NT2/D1 (cell line): Measurements from ENCODE around the gene IL17REL.
A peak's percentile ranks its signal among the peaks of the same experiment; 100 is the strongest.

Experiments
- DNase-seq: peaks from one replicate; pipeline ENCODE4 v3.0.0-alpha.2; 2011; ENCODE audit warnings: low read depth, low spot score
- H3K27me3 ChIP-seq: 2 replicates; pipeline ENCODE4 v1.6.0; 2011; ENCODE audit warnings: mild to moderate bottlenecking; ENCODE audit not compliant: insufficient read length, insufficient read depth
- H3K36me3 ChIP-seq: 2 replicates; pipeline ENCODE4 v1.6.1; 2011; ENCODE audit warnings: mild to moderate bottlenecking, low read length, mixed read lengths; ENCODE audit not compliant: insufficient read depth, insufficient read length
- H3K4me1 ChIP-seq: 2 replicates; pipeline ENCODE4 v1.5.1; 2011; ENCODE audit not compliant: insufficient read depth, insufficient read length
- H3K4me3 ChIP-seq: 2 replicates; pipeline ENCODE4 v1.5.1; 2011; ENCODE audit warnings: low read depth; ENCODE audit not compliant: insufficient read length
- H3K9ac ChIP-seq: 2 replicates; pipeline ENCODE4 v1.6.0; 2011; ENCODE audit warnings: low read depth; ENCODE audit not compliant: insufficient read length
- H3K9me3 ChIP-seq: 2 replicates; pipeline ENCODE4 v1.5.1; 2011; ENCODE audit warnings: mild to moderate bottlenecking, low read length; ENCODE audit not compliant: insufficient read depth
- SUZ12 ChIP-seq: IDR thresholded peaks from 2 replicates; pipeline ENCODE4 v1.6.1; 2011; ENCODE audit not compliant: insufficient read length, insufficient read depth; ENCODE audit errors: extremely low read depth
- YY1 ChIP-seq: IDR thresholded peaks from 2 replicates; pipeline ENCODE4 v1.6.1; 2011; ENCODE audit not compliant: insufficient read length, insufficient read depth
- ZNF274 ChIP-seq: IDR thresholded peaks from 2 replicates; pipeline ENCODE4 v1.6.1; 2011; ENCODE audit warnings: mild to moderate bottlenecking, low read depth, low read length

The IL17REL gene

GRCh38 chr22:50032941-50033601 is 20.5 kb upstream of the IL17REL start:
- no peak for TF ChIP-seq YY1
- no peak for TF ChIP-seq ZNF274
- no peak for TF ChIP-seq SUZ12
- Histone ChIP-seq H3K27me3 (peaks cover 18% of the 10 kb centered on the region), H3K4me3 (no peak overlapping the region), H3K4me1 (peaks cover 3% of the 10 kb centered on the region), H3K9ac (no peak overlapping the region), H3K36me3 (no peaks in the 10 kb centered on the region), H3K9me3 (no peaks in the 10 kb centered on the region)
- DNase-seq: no peak

- H3K9ac ChIP-seq: no peak overlapping the region
- peaks cover 5% of the 10 kb centered on the region for H3K4me1 ChIP-seq
- TF ChIP-seq YY1 (no peak), SUZ12 (no peak), ZNF274 (no peak)
Observed at GRCh38 chr22:50032109-50032871, 19.7 kb upstream of the IL17REL start.

DNA sequence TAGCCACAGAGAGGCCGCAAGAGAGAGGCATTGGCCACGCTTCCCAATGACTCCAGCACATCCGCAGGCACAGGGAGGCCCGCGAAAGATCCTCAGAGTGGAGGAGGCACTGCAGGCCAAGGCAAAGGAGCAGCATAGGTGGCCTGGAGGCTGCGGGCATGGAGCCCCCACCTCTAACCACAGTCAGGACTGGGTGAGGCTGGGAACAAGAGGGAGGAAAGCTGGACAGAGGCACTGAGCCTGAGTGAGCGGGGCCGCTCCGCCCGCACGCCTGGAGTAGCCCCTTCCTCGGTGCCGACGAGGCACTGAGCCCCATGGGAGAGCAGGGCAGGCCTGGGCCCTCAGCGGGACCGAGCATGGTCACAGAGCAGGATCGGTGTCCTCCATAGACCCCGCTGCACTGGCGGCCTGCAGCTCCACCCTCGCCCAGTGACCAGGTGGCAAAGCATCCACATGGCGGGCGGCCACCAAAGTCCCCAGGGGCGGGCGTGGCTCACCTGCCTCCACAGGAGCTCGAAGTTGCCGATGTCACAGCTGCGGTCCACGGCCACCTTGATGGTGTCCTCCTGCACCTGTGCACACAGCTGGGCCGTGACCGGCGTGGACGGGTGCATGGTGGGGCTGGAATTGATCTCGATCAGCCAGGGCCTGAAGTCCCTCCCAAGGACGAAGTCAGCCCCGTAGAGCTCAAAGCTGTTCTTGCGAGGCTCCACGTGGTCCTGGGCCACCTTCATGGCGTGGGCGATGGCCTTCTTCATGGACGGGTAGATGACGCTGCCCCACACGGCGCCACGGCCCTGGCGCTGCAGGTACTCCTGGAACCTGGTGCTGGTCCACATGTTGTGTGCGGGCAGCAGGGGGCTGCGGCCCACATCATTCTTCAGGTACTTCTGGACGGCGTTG is 18.9 kb upstream of the IL17REL start:
- no peak for DNase-seq
- no peak for TF ChIP-seq SUZ12
- TF ChIP-seq ZNF274: no peak
- no peak for TF ChIP-seq YY1
- Histone ChIP-seq H3K36me3 (no peaks in the 10 kb centered on the region), H3K4me3 (no peak overlapping the region), H3K27me3 (peaks cover 23% of the 10 kb centered on the region), H3K9ac (no peak overlapping the region), H3K9me3 (no peaks in the 10 kb centered on the region), H3K4me1 (peaks cover 5% of the 10 kb centered on the region)

More at GRCh38 chr22:50032109-50032871, 19.7 kb upstream of the IL17REL start:
- Histone ChIP-seq H3K9me3 (no peaks in the 10 kb centered on the region), H3K4me3 (no peak overlapping the region), H3K27me3 (peaks cover 23% of the 10 kb centered on the region), H3K36me3 (no peaks in the 10 kb centered on the region)
- no peak for DNase-seq

DNA sequence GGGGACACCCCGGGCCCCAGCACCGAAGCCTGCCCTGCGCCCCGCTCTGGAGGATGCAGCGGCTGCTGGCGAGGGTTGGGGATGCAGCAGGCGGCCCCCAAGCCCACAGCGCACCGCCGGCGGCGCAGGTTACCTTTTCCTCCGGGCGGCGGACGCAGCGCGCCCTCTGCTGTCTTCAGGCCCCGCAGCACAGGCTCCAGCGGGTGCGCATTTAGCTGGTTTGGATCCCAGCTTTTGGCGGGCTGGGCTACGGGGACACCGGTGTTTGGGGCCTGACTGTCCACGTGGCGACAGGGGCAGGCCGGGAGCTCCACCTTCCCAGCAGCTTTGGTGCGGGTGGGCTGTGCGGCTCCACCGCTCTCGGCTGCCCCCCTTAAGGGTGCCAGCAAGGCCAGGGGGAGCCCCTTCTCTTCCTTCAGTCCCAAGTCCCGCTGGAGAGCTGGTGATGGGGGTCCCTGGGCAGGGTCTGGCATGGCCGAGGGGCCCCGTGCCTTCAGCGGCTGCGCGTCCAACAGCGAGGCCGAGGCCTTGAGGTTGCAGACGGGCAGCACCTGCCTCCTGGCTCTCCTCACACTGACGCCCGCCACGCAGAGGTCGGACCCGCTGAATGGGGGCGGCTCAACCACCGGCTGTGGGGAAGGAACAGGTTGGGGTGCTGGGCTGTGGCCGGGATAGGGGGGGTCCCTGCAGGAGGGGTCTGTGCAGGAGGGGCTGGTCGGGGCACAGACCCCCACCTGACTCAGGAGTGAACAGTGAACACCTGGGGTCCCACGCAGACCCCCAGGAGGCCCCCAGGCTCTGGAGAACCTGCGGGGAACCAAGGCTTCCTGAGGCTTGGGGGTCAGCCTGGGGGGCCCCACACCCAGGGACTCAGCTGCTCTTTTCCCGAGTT is 18.0 kb upstream of the IL17REL start:
- H3K4me3 ChIP-seq: no peak overlapping the region
- no peak for TF ChIP-seq YY1
- TF ChIP-seq ZNF274: no peak
- TF ChIP-seq SUZ12: no peak
- no peaks in the 10 kb centered on the region for H3K36me3 ChIP-seq
- peaks cover 5% of the 10 kb centered on the region for H3K4me1 ChIP-seq
- H3K27me3 ChIP-seq: peaks cover 23% of the 10 kb centered on the region
- H3K9ac ChIP-seq: peak overlapping the region; percentile 32
- peak; percentile 48 for DNase-seq
- no peaks in the 10 kb centered on the region for H3K9me3 ChIP-seq

DNA sequence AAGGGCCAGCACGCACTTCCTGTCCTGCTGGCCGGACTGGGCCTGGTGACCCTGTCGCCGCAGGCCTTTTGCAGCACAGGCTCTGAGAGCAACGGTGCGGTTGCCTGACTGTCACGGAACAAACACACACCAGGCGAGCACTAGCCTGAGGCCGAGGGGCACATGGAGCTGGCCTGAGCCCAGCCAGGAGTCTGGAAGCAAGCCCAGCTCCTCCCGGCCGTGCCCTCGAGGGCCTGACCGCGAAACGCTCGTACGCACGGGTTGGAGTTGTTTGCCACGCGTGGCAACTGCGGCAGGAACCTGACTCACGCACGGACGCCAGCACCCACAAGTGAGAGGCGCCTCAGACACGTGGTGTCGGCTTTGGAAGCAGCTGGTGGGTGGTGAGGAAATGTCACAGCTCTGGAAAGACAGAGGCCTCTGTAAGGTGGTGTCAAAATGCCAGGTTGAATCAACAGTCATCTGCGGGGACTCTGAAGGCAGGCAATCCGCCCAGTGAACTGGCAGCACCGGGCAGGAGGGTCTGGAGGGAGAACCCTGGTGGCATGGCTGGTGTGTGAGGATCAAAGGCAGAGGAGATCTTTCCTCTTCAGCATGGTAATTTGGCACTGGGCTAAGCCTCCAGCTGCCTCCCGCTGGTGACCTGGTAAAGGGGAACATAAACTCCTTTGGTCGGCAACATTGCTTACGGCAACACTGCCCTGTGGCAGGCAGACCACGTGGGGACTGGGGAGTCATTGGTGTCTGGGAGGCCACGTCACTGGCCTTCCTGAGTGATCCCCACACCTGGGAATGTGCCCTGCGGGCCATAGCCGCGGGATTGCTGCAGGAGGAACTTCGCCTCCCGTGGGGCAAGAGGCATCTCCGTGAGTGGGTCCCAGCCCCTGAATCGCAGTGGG is 15.3 kb upstream of the IL17REL start:
- peaks cover 23% of the 10 kb centered on the region for H3K27me3 ChIP-seq
- no peaks in the 10 kb centered on the region for H3K36me3 ChIP-seq
- no peak overlapping the region for H3K4me3 ChIP-seq
- DNase-seq: no peak
- peaks cover 2% of the 10 kb centered on the region for H3K4me1 ChIP-seq
- no peak overlapping the region for H3K9ac ChIP-seq
- no peaks in the 10 kb centered on the region for H3K9me3 ChIP-seq
- TF ChIP-seq YY1: no peak
- no peak for TF ChIP-seq ZNF274
- no peak for TF ChIP-seq SUZ12

GRCh38 chr22:50025993-50026392 is 13.4 kb upstream of the IL17REL start:
- peaks cover 2% of the 10 kb centered on the region for H3K4me1 ChIP-seq
- H3K27me3 ChIP-seq: peaks cover 19% of the 10 kb centered on the region
- no peak for DNase-seq
- no peaks in the 10 kb centered on the region for H3K9me3 ChIP-seq
- no peak for TF ChIP-seq SUZ12
- H3K36me3 ChIP-seq: no peaks in the 10 kb centered on the region
- H3K9ac ChIP-seq: no peak overlapping the region
- no peak overlapping the region for H3K4me3 ChIP-seq
